Fibroblast of lung (primary cell): ENCODE measurements around the gene ZNF862.

Experiments used
- EZH2 ChIP-seq: IDR thresholded peaks from 2 replicates; pipeline ENCODE4 v1.5.1; 2012; ENCODE audit warnings: low read length, control low read depth, mild to moderate bottlenecking; ENCODE audit errors: missing control alignments
- TF ChIP-seq, protein P1 (sequence below), 2 donors: IDR thresholded peaks in 1 of 2; conservative IDR thresholded peaks in 1 of 2; 1 replicate in 1 of 2; 2 replicates in 1 of 2; pipeline ENCODE4 v1.5.1; 2011 to 2012; ENCODE audit warnings: low read length in 2 of 2, control low read depth in 1 of 2, inconsistent platforms in 1 of 2, low read depth in 1 of 2, mild to moderate bottlenecking in 1 of 2

DNA sequence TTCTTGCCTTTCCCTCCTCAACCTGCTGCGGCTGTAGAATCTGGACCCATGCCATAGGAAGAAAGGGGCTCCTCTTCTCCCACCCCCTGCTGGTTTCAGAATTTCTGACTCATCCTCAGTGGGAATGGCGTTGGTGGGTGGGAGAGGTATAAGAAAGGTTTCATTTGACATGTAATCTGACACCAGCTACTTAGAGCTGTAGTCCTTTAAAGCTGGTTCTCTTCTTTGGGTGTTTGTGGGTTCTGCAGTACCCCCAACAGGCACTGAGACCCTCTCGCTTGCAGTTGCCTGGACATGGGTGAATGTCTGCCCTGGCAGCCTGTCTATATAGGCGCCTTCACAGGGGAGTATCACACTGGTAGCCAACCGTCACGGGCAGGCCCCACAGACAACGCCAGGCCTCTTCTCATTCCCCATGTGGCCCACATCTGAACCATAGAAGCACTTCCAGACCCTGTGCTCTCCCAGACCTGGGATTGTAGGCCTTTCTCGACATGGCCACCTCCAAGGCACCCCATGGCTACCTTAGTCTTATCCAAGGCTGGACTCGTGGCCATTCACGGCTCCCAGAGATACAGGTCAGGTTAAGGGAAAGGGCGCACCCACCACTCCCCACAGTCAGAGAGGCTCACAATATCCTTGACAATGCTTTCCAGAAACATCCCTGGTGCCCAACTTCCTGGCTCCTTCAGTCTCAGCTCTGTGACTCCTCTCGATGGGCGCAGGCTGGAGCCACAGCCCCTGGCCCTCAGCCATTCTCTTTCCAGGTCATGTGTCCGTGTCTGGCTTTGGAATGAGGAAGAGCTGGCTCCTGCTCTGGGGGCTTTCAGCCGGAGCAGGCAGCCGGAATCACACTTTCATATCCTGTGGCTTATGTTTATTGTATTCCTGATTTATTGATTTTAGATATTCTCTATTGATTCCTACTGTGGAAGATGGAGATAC is 17.5 kb downstream of the ZNF862 start:
- no peak for TF ChIP-seq EZH2
- TF ChIP-seq, protein P1, sequence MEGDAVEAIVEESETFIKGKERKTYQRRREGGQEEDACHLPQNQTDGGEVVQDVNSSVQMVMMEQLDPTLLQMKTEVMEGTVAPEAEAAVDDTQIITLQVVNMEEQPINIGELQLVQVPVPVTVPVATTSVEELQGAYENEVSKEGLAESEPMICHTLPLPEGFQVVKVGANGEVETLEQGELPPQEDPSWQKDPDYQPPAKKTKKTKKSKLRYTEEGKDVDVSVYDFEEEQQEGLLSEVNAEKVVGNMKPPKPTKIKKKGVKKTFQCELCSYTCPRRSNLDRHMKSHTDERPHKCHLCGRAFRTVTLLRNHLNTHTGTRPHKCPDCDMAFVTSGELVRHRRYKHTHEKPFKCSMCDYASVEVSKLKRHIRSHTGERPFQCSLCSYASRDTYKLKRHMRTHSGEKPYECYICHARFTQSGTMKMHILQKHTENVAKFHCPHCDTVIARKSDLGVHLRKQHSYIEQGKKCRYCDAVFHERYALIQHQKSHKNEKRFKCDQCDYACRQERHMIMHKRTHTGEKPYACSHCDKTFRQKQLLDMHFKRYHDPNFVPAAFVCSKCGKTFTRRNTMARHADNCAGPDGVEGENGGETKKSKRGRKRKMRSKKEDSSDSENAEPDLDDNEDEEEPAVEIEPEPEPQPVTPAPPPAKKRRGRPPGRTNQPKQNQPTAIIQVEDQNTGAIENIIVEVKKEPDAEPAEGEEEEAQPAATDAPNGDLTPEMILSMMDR (conservative IDR thresholded peaks at IDR 0.05 in 1 of 2, IDR thresholded peaks at IDR 0.05 in 1 of 2; ENCODE audit: low read depth in 1 of 2, low read length in 2 of 2), result no peak
